Mesenchymal stem cell (in vitro differentiated cells and primary cell): ENCODE data around the gene ABCA12.

ENCODE experiments used
- DNase-seq: peaks from one replicate; pipeline ENCODE4 v3.0.0-alpha.2; 2013
- H2AFZ ChIP-seq: one replicate; pipeline ENCODE4 v1.6.1; 2013; ENCODE audit warnings: low read depth, mild to moderate bottlenecking, control low read depth, inconsistent platforms, low read length, moderate library complexity
- H2AK5ac ChIP-seq: 2 replicates; pipeline ENCODE4 v1.6.1; 2013; ENCODE audit warnings: low read length, moderate library complexity, mild to moderate bottlenecking, inconsistent platforms; ENCODE audit not compliant: severe bottlenecking
- H2BK120ac ChIP-seq: one replicate; pipeline ENCODE4 v1.6.1; 2013; ENCODE audit warnings: low read depth, mild to moderate bottlenecking, inconsistent platforms, low read length, moderate library complexity
- H2BK12ac ChIP-seq, 2 experiments: one replicate each; pipeline ENCODE4 v1.6.1; 2013; ENCODE audit warnings: inconsistent platforms in 2 of 2, low read length in 2 of 2, mild to moderate bottlenecking in 2 of 2, moderate library complexity in 2 of 2, control low read depth in 1 of 2
- H2BK15ac ChIP-seq: one replicate; pipeline ENCODE4 v1.6.1; 2013; ENCODE audit warnings: mild to moderate bottlenecking, low read depth, inconsistent platforms; ENCODE audit not compliant: poor library complexity, severe bottlenecking
- H2BK5ac ChIP-seq: 2 replicates; pipeline ENCODE4 v1.6.1; 2013; ENCODE audit warnings: low read depth, mild to moderate bottlenecking, low read length, control low read depth, inconsistent platforms; ENCODE audit not compliant: poor library complexity, severe bottlenecking
- H3K14ac ChIP-seq, 2 experiments: one replicate each; pipeline ENCODE4 v1.6.1; 2013; ENCODE audit warnings: inconsistent platforms in 2 of 2, low read length in 2 of 2, control low read depth in 1 of 2, mild to moderate bottlenecking in 1 of 2, moderate library complexity in 1 of 2
- H3K18ac ChIP-seq, 2 experiments: one replicate each; pipeline ENCODE4 v1.6.1; 2013; ENCODE audit warnings: inconsistent platforms in 2 of 2, low read length in 2 of 2, control low read depth in 1 of 2, low read depth in 1 of 2, mild to moderate bottlenecking in 1 of 2
- H3K23ac ChIP-seq, 2 experiments: one replicate each; pipeline ENCODE4 v1.6.1; 2013; ENCODE audit warnings: inconsistent platforms in 2 of 2, low read length in 2 of 2, mild to moderate bottlenecking in 2 of 2, moderate library complexity in 2 of 2, control low read depth in 1 of 2
- H3K27ac ChIP-seq: 2 replicates; pipeline ENCODE4 v1.5.1; 2013; ENCODE audit warnings: mild to moderate bottlenecking, moderate library complexity, low read length, control low read depth, inconsistent platforms; ENCODE audit not compliant: poor library complexity, severe bottlenecking
- H3K27me3 ChIP-seq, 2 experiments: 2 replicates each; pipeline versions ENCODE4 v1.6.1 to v1.7.0; 2013; ENCODE audit warnings: low read length in 2 of 2, mild to moderate bottlenecking in 2 of 2, moderate library complexity in 2 of 2, control low read depth in 1 of 2, inconsistent platforms in 1 of 2; ENCODE audit not compliant: control insufficient read depth in 1 of 2, insufficient read depth in 1 of 2
- H3K36me3 ChIP-seq, 2 experiments: 2 replicates each; pipeline versions ENCODE4 v1.6.1 to v1.7.0; 2013; ENCODE audit warnings: low read length in 2 of 2, control low read depth in 1 of 2, inconsistent platforms in 1 of 2, low read depth in 1 of 2, mild to moderate bottlenecking in 1 of 2; ENCODE audit not compliant: insufficient read depth in 2 of 2, control insufficient read depth in 1 of 2
- H3K4ac ChIP-seq, 2 experiments: one replicate each; pipeline ENCODE4 v1.6.1; 2013; ENCODE audit warnings: inconsistent platforms in 2 of 2, low read length in 2 of 2, mild to moderate bottlenecking in 2 of 2, moderate library complexity in 2 of 2, control low read depth in 1 of 2, low read depth in 1 of 2
- H3K4me1 ChIP-seq: 2 replicates; pipeline ENCODE4 v1.6.1; 2013; ENCODE audit warnings: low read depth, low read length, control low read depth; ENCODE audit not compliant: control insufficient read depth, insufficient read depth
- H3K4me2 ChIP-seq: 2 replicates; pipeline ENCODE4 v1.6.1; 2013; ENCODE audit warnings: low read length, mild to moderate bottlenecking, inconsistent platforms; ENCODE audit not compliant: poor library complexity, severe bottlenecking
- H3K4me3 ChIP-seq, 2 experiments: 2 replicates each; pipeline versions ENCODE4 v1.5.1 to v1.7.0; 2013; ENCODE audit warnings: low read length in 2 of 2, mild to moderate bottlenecking in 2 of 2, control low read depth in 1 of 2, low read depth in 1 of 2; ENCODE audit not compliant: insufficient read depth in 1 of 2
- H3K79me1 ChIP-seq: replicated peaks from 2 replicates; pipeline ENCODE4 v1.6.1; 2013; ENCODE audit warnings: mild to moderate bottlenecking, control low read depth, low read length, inconsistent platforms; ENCODE audit not compliant: poor library complexity, severe bottlenecking
- H3K9ac ChIP-seq: 2 replicates; pipeline ENCODE4 v1.7.0; 2013; ENCODE audit warnings: mild to moderate bottlenecking, low read length, moderate library complexity
- H3K9me3 ChIP-seq: 2 replicates; pipeline ENCODE4 v1.7.0; 2013; ENCODE audit warnings: mild to moderate bottlenecking, low read length; ENCODE audit not compliant: control insufficient read depth
- H4K8ac ChIP-seq: one replicate; pipeline ENCODE4 v1.6.1; 2013; ENCODE audit warnings: inconsistent platforms, mild to moderate bottlenecking, low read length, moderate library complexity
- H4K91ac ChIP-seq: one replicate; pipeline ENCODE4 v1.6.1; 2013; ENCODE audit warnings: mild to moderate bottlenecking, low read length, inconsistent platforms
- WGBS: methylation state at CpG from one replicate; pipeline ENCODE4 v1.1.7; 2013; ENCODE audit warnings: mixed read lengths; 5-methylcytosine and 5-hydroxymethylcytosine counted together

ABCA12 gene

DNA sequence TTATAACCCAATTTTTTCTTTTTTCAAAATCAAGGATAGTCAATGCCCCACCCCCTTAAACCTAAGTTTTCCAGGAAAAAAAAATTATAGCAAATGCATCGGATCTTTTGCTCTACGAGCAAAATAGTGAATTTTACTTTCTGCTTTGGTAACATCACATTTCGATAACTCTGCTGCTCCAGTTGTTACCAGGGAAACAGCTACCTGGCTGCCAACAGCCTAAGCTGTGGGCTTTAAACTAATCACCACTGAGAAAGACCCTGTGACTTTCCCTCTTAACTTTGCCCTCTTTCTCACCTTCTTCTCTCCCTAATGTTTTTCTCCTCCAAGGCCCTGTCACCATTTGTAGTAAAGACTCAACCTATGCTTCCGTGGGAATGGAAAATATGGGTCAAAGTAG, 145.5 kb downstream of the ABCA12 start:
- Histone ChIP-seq H4K91ac (no peak overlapping the region), H3K4me3 (no peak overlapping the region), H4K8ac (no peak overlapping the region), H3K79me1 (no peaks in the 10 kb centered on the region), H2AFZ (no peak overlapping the region), H2BK120ac (no peak overlapping the region), H3K36me3 (no peaks in the 10 kb centered on the region), H3K9ac (no peak overlapping the region), H3K4me1 (no peaks in the 10 kb centered on the region), H3K4me2 (no peak overlapping the region), H3K18ac (no peak overlapping the region), H3K4ac (no peak overlapping the region), H3K23ac (no peak overlapping the region), H3K27me3 (no peaks in the 10 kb centered on the region), H2BK12ac (no peak overlapping the region), H3K14ac (no peak overlapping the region), H3K27ac (no peak overlapping the region), H3K9me3 (no peaks in the 10 kb centered on the region), H2BK15ac (no peak overlapping the region), H2AK5ac (no peak overlapping the region), H2BK5ac (no peak overlapping the region)
- DNase-seq, result no peak
- WGBS, result 86% methylated on average over 4 of the region's 4 CpGs

DNA sequence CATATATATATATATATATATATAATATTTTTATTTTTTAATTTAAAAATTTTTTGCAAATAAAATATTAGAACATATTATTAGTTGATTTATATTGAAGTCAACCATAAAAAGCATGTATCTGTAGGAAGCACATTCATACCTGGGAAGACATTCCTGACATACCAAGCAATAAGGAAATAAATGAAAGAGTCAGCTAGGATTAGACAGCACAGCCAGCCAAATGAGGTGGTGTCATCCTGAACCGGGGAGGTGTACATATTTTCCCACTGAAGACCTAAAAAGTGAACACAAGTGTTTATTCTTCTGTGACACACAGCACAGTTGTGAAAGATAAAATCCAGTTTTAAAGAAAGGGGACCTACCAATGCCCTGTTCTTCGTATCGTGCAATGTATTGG, 149.2 kb downstream of the ABCA12 start:
- Histone ChIP-seq H2BK5ac (no peak overlapping the region), H3K18ac (no peak overlapping the region), H3K4me1 (no peaks in the 10 kb centered on the region), H3K9me3 (no peaks in the 10 kb centered on the region), H2BK120ac (no peak overlapping the region), H3K9ac (no peak overlapping the region), H4K8ac (no peak overlapping the region), H3K27ac (no peak overlapping the region), H2BK15ac (no peak overlapping the region), H2AFZ (no peak overlapping the region), H3K23ac (no peak overlapping the region), H2AK5ac (no peak overlapping the region), H3K36me3 (no peaks in the 10 kb centered on the region), H3K4me2 (no peak overlapping the region), H3K4me3 (no peak overlapping the region), H3K4ac (no peak overlapping the region), H2BK12ac (no peak overlapping the region), H3K14ac (no peak overlapping the region), H3K27me3 (no peaks in the 10 kb centered on the region), H4K91ac (no peak overlapping the region), H3K79me1 (no peaks in the 10 kb centered on the region)
- 94% methylated on average over 3 of the region's 3 CpGs for WGBS
- DNase-seq, result no peak

DNA sequence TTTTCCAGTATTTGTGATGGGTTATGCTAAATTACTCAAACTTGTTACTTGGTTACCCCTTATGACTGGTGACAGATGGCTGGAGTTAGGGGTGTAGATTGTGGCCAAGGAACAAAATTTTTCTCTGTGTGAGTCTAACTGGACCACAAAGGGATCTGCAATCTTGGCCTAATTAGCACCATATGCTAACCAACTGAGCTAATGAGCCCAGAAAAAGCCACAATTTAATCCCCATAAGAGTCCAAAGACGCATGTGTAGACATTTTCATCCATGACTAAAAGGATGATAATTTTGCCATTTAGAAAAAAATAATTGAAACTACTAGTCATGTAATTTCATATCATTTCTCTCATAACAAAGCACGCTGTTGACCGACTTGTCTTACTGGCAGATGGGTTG, 151.2 kb downstream of the ABCA12 start:
- Histone ChIP-seq H4K8ac (no peak overlapping the region), H3K36me3 (no peaks in the 10 kb centered on the region), H3K4me1 (no peaks in the 10 kb centered on the region), H2BK120ac (no peak overlapping the region), H3K79me1 (no peaks in the 10 kb centered on the region), H2BK12ac (no peak overlapping the region), H3K9ac (no peak overlapping the region), H3K9me3 (no peaks in the 10 kb centered on the region), H3K4ac (no peak overlapping the region), H2AFZ (no peak overlapping the region), H3K23ac (no peak overlapping the region), H3K27ac (no peak overlapping the region), H2BK5ac (no peak overlapping the region), H3K18ac (no peak overlapping the region), H4K91ac (no peak overlapping the region), H2BK15ac (no peak overlapping the region), H3K14ac (no peak overlapping the region), H3K4me2 (no peak overlapping the region), H2AK5ac (no peak overlapping the region), H3K4me3 (no peak overlapping the region), H3K27me3 (no peaks in the 10 kb centered on the region)
- WGBS, result 95% methylated on average over 2 of the region's 3 CpGs
- no peak for DNase-seq

- H4K91ac ChIP-seq, result no peak overlapping the region
- DNase-seq, result no peak
- no peaks in the 10 kb centered on the region for H3K27me3 ChIP-seq
- no peak overlapping the region for H2AK5ac ChIP-seq
- no peak overlapping the region for H3K4me2 ChIP-seq
- no peaks in the 10 kb centered on the region for H3K36me3 ChIP-seq
- no peak overlapping the region for H3K27ac ChIP-seq
- H3K4me3 ChIP-seq, result no peak overlapping the region
- H3K18ac ChIP-seq, result no peak overlapping the region
- WGBS, result 94% methylated on average over 2 of the region's 3 CpGs
- H2BK120ac ChIP-seq, result no peak overlapping the region
- no peak overlapping the region for H3K9ac ChIP-seq
- H2BK5ac ChIP-seq, result no peak overlapping the region
- H3K14ac ChIP-seq, result no peak overlapping the region
- no peak overlapping the region for H2BK12ac ChIP-seq
- H3K4me1 ChIP-seq, result no peaks in the 10 kb centered on the region
- no peak overlapping the region for H2AFZ ChIP-seq
- no peak overlapping the region for H3K23ac ChIP-seq
- H3K79me1 ChIP-seq, result no peaks in the 10 kb centered on the region
- no peak overlapping the region for H2BK15ac ChIP-seq
- no peak overlapping the region for H4K8ac ChIP-seq
- no peak overlapping the region for H3K4ac ChIP-seq
- no peaks in the 10 kb centered on the region for H3K9me3 ChIP-seq
These were observed 152.8 kb downstream of the ABCA12 start for GRCh38 chr2:214985619-214986018.
